H1 (cell line): ENCODE data around the gene S100A16. TPM values are rescaled to one million over a fixed set of nuclear protein-coding genes. Genes with fewer than 3 reads are reported as not detected.

Experiments
- CTCF ChIA-PET: fragments of 300-600 bp; sonication (Branson Sonifier 250); formaldehyde crosslinking; loops from one replicate; lab custom pipeline; 2021; ENCODE audit not compliant: partially characterized antibody; lab: Charles Lee
- POLR2A ChIA-PET: fragments of 300-600 bp; sonication (Branson Sonifier 250); formaldehyde crosslinking; loops from one replicate; lab custom pipeline; 2021; ENCODE audit warnings: inconsistent platforms; ENCODE audit not compliant: partially characterized antibody; lab: Charles Lee
- DNase-seq, 2 experiments: peaks; one replicate each; pipeline versions ENCODE4 v3.0.0 to v3.0.0-alpha.2; 2010 to 2022; ENCODE audit warnings: low spot score in 2 of 2, low read depth in 1 of 2, mixed read lengths in 1 of 2
- FAIRE-seq: peaks from 2 replicates; lab custom pipeline; 2011; peaks lifted over from hg19 to GRCh38; lab: Jason Lieb, UNC
- H2AFZ ChIP-seq: 2 replicates; pipeline ENCODE4 v1.8.1; 2012; ENCODE audit warnings: low read length, inconsistent platforms
- H2AK5ac ChIP-seq: 2 replicates; pipeline ENCODE4 v1.6.1; 2013; ENCODE audit warnings: low read depth, low read length
- H2BK120ac ChIP-seq: replicated peaks from 2 replicates; pipeline ENCODE3; 2013; ENCODE audit warnings: low read depth, low read length, inconsistent platforms
- H2BK12ac ChIP-seq: 2 replicates; pipeline ENCODE4 v1.6.1; 2013; ENCODE audit warnings: low read depth, low read length
- H2BK15ac ChIP-seq: 2 replicates; pipeline ENCODE4 v1.6.1; 2013; ENCODE audit warnings: low read length
- H2BK20ac ChIP-seq: 2 replicates; pipeline ENCODE4 v1.6.1; 2013; ENCODE audit warnings: low read length
- H2BK5ac ChIP-seq: 2 replicates; pipeline ENCODE4 v1.6.1; 2013; ENCODE audit warnings: low read depth, low read length
- H3K14ac ChIP-seq: 2 replicates; pipeline ENCODE4 v1.6.1; 2013; ENCODE audit warnings: inconsistent platforms; ENCODE audit not compliant: insufficient read length
- H3K18ac ChIP-seq: 2 replicates; pipeline ENCODE4 v1.6.1; 2013; ENCODE audit warnings: low read length; ENCODE audit errors: extremely low read depth
- H3K23ac ChIP-seq: 2 replicates; pipeline ENCODE4 v1.6.1; 2013; ENCODE audit warnings: inconsistent platforms; ENCODE audit not compliant: insufficient read length
- H3K23me2 ChIP-seq: 2 replicates; pipeline ENCODE4 v1.6.1; 2013; ENCODE audit warnings: low read depth, low read length
- H3K27ac ChIP-seq: 2 replicates; pipeline ENCODE4 v1.6.1; 2011; ENCODE audit warnings: low read depth, low read length, inconsistent platforms
- H3K27me3 ChIP-seq, 4 experiments: replicated peaks in 1 of 4; 1 replicate in 1 of 4; 2 replicates in 3 of 4; pipeline versions ENCODE4 v1.6.1 to v1.8.1; 2011 to 2013; ENCODE audit warnings: low read length in 3 of 4, mild to moderate bottlenecking in 3 of 4, inconsistent platforms in 2 of 4, mixed read lengths in 2 of 4, moderate library complexity in 1 of 4; ENCODE audit not compliant: control insufficient read depth in 3 of 4, insufficient read depth in 3 of 4; ENCODE audit errors: extremely low read depth in 1 of 4
- H3K36me3 ChIP-seq, 4 experiments: 2 replicates each; pipeline versions ENCODE4 v1.6.1 to v1.8.1; 2011 to 2013; ENCODE audit warnings: mild to moderate bottlenecking in 4 of 4, low read length in 3 of 4, moderate library complexity in 2 of 4, control low read depth in 1 of 4, inconsistent platforms in 1 of 4; ENCODE audit not compliant: insufficient read depth in 4 of 4, control insufficient read depth in 2 of 4
- H3K4ac ChIP-seq: replicated peaks from 2 replicates; pipeline ENCODE3; 2013; ENCODE audit warnings: low read length, low read depth, mixed read lengths, inconsistent platforms; ENCODE audit not compliant: insufficient read length
- H3K4me1 ChIP-seq, 4 experiments: replicated peaks in 1 of 4; 1 replicate in 1 of 4; 2 replicates in 3 of 4; pipeline versions ENCODE4 v1.6.1 to v1.8.1; 2011 to 2013; ENCODE audit warnings: low read length in 3 of 4, inconsistent platforms in 2 of 4, mixed read lengths in 1 of 4; ENCODE audit not compliant: insufficient read depth in 4 of 4, control insufficient read depth in 3 of 4
- H3K4me2 ChIP-seq, 2 experiments: 2 replicates each; pipeline versions ENCODE4 v1.6.1 to v1.8.1; 2011 to 2013; ENCODE audit warnings: low read depth in 2 of 2, low read length in 2 of 2, control low read depth in 1 of 2, inconsistent platforms in 1 of 2, mild to moderate bottlenecking in 1 of 2; ENCODE audit not compliant: insufficient read depth in 1 of 2
- H3K4me3 ChIP-seq, 4 experiments: fragments of 200-600, 300-600 bp in 1 of 4; sonication (generic), shearing (Covaris generic), sonication (Bioruptor Twin) in 1 of 4; 2 replicates each; pipeline versions ENCODE4 v1.5.1 to v1.8.1; 2011 to 2016; ENCODE audit warnings: low read length in 4 of 4, low read depth in 3 of 4, control low read depth in 2 of 4, inconsistent platforms in 2 of 4, mild to moderate bottlenecking in 2 of 4, mixed read lengths in 1 of 4, moderate library complexity in 1 of 4; ENCODE audit not compliant: insufficient read depth in 2 of 4; ENCODE audit errors: extremely low read depth in 1 of 4
- H3K56ac ChIP-seq: replicated peaks from 2 replicates; pipeline ENCODE3; 2013; ENCODE audit warnings: low read depth, mild to moderate bottlenecking, mixed read lengths, low read length, inconsistent platforms; ENCODE audit not compliant: insufficient read length
- H3K79me1 ChIP-seq: 2 replicates; pipeline ENCODE4 v1.6.1; 2013; ENCODE audit warnings: low read depth, low read length, control low read depth
- H3K79me2 ChIP-seq, 2 experiments: 2 replicates each; pipeline versions ENCODE4 v1.6.1 to v1.8.1; 2012 to 2013; ENCODE audit warnings: low read length in 2 of 2, mild to moderate bottlenecking in 2 of 2, inconsistent platforms in 1 of 2; ENCODE audit not compliant: insufficient read depth in 2 of 2, control insufficient read depth in 1 of 2
- H3K9ac ChIP-seq, 4 experiments: replicated peaks in 1 of 4; 1 replicate in 1 of 4; 2 replicates in 3 of 4; pipeline versions ENCODE4 v1.6.1 to v1.8.1; 2011 to 2013; ENCODE audit warnings: low read depth in 3 of 4, low read length in 3 of 4, control low read depth in 2 of 4, mild to moderate bottlenecking in 2 of 4, moderate library complexity in 2 of 4, inconsistent platforms in 1 of 4; ENCODE audit errors: extremely low read depth in 1 of 4
- H3K9me3 ChIP-seq, 2 experiments: 2 replicates each; pipeline versions ENCODE4 v1.6.1 to v1.8.1; 2012 to 2013; ENCODE audit warnings: mild to moderate bottlenecking in 2 of 2, moderate library complexity in 2 of 2, control low read depth in 1 of 2, inconsistent platforms in 1 of 2, low read depth in 1 of 2, low read length in 1 of 2, mixed read lengths in 1 of 2; ENCODE audit not compliant: insufficient read depth in 2 of 2
- H4K20me1 ChIP-seq, 2 experiments: replicated peaks in 1 of 2; 2 replicates each; pipeline versions ENCODE3 to v1.8.1; 2011 to 2013; ENCODE audit warnings: inconsistent platforms in 2 of 2, low read length in 2 of 2, mild to moderate bottlenecking in 1 of 2; ENCODE audit not compliant: insufficient read depth in 2 of 2, control insufficient read depth in 1 of 2
- H4K5ac ChIP-seq: 2 replicates; pipeline ENCODE4 v1.6.1; 2013; ENCODE audit warnings: low read length, low read depth, mixed read lengths, inconsistent platforms; ENCODE audit not compliant: insufficient read length
- H4K8ac ChIP-seq: 2 replicates; pipeline ENCODE4 v1.8.0; 2013; ENCODE audit warnings: mild to moderate bottlenecking, moderate library complexity, low read length, inconsistent platforms; ENCODE audit not compliant: insufficient read depth; ENCODE audit errors: extremely low read depth
- H4K91ac ChIP-seq: replicated peaks from 2 replicates; pipeline ENCODE3; 2013; ENCODE audit warnings: low read length, mixed read lengths, inconsistent platforms; ENCODE audit not compliant: insufficient read length
- BCL11A ChIP-seq, 2 experiments: IDR thresholded peaks; one replicate each; pipeline ENCODE4 v1.6.1; 2011; ENCODE audit warnings: low read depth in 2 of 2, low read length in 2 of 2, mild to moderate bottlenecking in 2 of 2
- BRCA1 ChIP-seq: IDR thresholded peaks from 2 replicates; pipeline ENCODE4 v1.6.1; 2012; ENCODE audit warnings: low read depth, low read length, improper control_type of control experiment
- CHD1 ChIP-seq: IDR thresholded peaks from 2 replicates; pipeline ENCODE4 v1.6.1; 2012; ENCODE audit warnings: low read depth, low read length, improper control_type of control experiment
- HDAC6 ChIP-seq: IDR thresholded peaks from one replicate; pipeline ENCODE4 v1.7.1; 2012; ENCODE audit warnings: low read depth, mild to moderate bottlenecking, inconsistent platforms, low read length, moderate library complexity
- KDM1A ChIP-seq: fragments of 200-600, 300-600 bp; sonication (generic); IDR thresholded peaks from 2 replicates; pipeline ENCODE4 v1.7.1; 2016; ENCODE audit warnings: mild to moderate bottlenecking, low read length, borderline replicate concordance
- NANOG ChIP-seq: IDR thresholded peaks from 2 replicates; pipeline ENCODE4 v1.6.1; 2011; ENCODE audit warnings: low read length, low read depth, mild to moderate bottlenecking, inconsistent platforms; ENCODE audit not compliant: insufficient read depth, poor library complexity, severe bottlenecking
- RFX5 ChIP-seq: IDR thresholded peaks from 2 replicates; pipeline ENCODE4 v1.6.1; 2011; ENCODE audit warnings: low read depth, low read length, improper control_type of control experiment, borderline replicate concordance
- SIN3A ChIP-seq, 2 experiments: IDR thresholded peaks in 1 of 2; conservative IDR thresholded peaks in 1 of 2; 2 replicates each; pipeline ENCODE4 v1.6.1; 2011 to 2012; ENCODE audit warnings: low read length in 2 of 2, improper control_type of control experiment in 1 of 2, low read depth in 1 of 2, mild to moderate bottlenecking in 1 of 2
- TAF7 ChIP-seq: optimal IDR thresholded peaks from 2 replicates; pipeline ENCODE3; 2011; ENCODE audit warnings: low read depth, mild to moderate bottlenecking, inconsistent platforms, low read length, moderate library complexity, borderline replicate concordance
- ZNF274 ChIP-seq: IDR thresholded peaks from 2 replicates; pipeline ENCODE4 v1.7.0; 2012; ENCODE audit warnings: low read length, borderline replicate concordance; ENCODE audit errors: extremely low read depth
- WGBS, 2 experiments: shearing (Covaris generic) in 1 of 2; methylation state at CpG; one replicate each; pipeline versions ENCODE4 v1.1.6 to v1.1.7; 2013 to 2015; ENCODE audit warnings: low lambda C conversion rate in 2 of 2, mixed read lengths in 2 of 2, inconsistent platforms in 1 of 2, low coverage in 1 of 2, missing lambda C conversion rate in 1 of 2; ENCODE audit not compliant: insufficient replicate concordance in 2 of 2, insufficient coverage in 1 of 2, insufficient read length in 1 of 2; ENCODE audit errors: extremely low coverage in 1 of 2, missing lambda C conversion rate in 1 of 2; 5-methylcytosine and 5-hydroxymethylcytosine counted together
- polyA plus RNA-seq, 7 experiments: library from polyadenylated mRNA; depleted of rRNA in 3 of 7; stranded (reverse) in 5 of 7; unstranded in 2 of 7; fragments of >200 nt in 5 of 7; fragments of 200-250 nt in 2 of 7; gene quantifications; 1 replicate in 5 of 7; 2 replicates in 1 of 7; 4 replicates in 1 of 7; pipeline versions ENCODE4 v1.2.1 to v1.2.3, GENCODE V29; 2011 to 2013; ENCODE audit warnings: missing spikeins in 2 of 7, mixed read lengths in 2 of 7
- total RNA-seq: library from RNA; stranded (reverse); fragmentation: NEBNext Ultra II Directional; extraction: Animal tissue kit (Norgen Biotek cat#: 25700); gene quantifications from 2 replicates; pipeline ENCODE4 v1.2.1, GENCODE V29; 2021

S100A16 gene
- total and polyA plus RNA-seq, 2 of the 8 experiments (the other 6 are each of a cell fraction or from before 2014, with no cell fraction given) = 14.9 to 61.4 TPM

DNA sequence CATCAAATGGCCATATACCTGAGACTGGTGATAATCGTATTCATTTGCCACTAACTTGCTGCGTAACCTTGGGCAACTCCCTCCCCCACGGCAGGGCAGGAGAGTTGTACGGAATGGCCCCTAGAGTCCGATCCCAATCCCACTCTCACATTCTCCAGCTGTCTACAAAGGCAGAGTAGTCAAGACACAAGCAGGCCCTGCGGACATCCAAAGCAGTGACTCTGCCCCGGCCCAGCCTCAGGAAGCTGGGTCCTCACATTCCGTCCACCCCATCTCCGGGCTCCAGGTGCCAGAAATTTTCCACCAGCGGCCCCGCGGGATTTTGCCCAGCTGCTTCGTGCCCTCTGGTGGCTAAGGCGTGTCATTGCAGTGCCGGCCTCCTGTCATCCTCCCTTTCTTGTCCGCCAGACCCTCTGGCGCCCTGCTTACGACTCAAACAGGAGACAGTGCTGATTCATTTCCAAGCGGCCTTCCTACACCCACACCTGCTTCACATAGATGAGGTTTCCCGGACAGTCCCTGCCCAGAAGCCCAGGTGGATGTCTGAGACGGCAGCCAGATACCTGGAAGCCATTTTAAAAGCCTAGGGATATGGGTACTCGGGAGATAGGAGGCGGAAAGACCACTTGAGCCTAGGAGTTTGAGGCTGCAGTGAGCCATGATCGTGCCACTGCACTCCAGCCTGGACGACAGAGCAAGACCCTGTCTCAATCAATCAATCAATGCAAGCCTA, 44.4 kb downstream of the S100A16 start:
- no peak overlapping the region for H3K23ac ChIP-seq
- H2BK20ac ChIP-seq = peak overlapping the region; percentile 95
- peak overlapping the region; percentile 97; the same call in 1 of the 2 replicates for H2BK5ac ChIP-seq
- peak overlapping the region in 3 of 4 experiments; percentile 9 to 41 (median 23); a peak in 3 of 8 replicates for H3K4me3 ChIP-seq
- H3K18ac ChIP-seq = peak overlapping the region; percentile 26
- H3K79me2 ChIP-seq = no peaks in the 10 kb centered on the region
- 0 out of 2 replicates have a peak overlapping the region, but pooled peaks have one; percentile 7 for H4K8ac ChIP-seq
- H3K27ac ChIP-seq = peak overlapping the region; percentile 39; the same call in 1 of the 2 replicates
- H2AK5ac ChIP-seq = no peak overlapping the region
- H3K9me3 ChIP-seq = no peaks in the 10 kb centered on the region
- H3K4me2 ChIP-seq = peak overlapping the region; percentile 1 to 61
- 0 out of 7 replicates have a peak, but pooled peaks cover 0 to 4% (median 0%) of the 10 kb centered on the region in 4 experiments for H3K27me3 ChIP-seq
- H3K79me1 ChIP-seq = no peaks in the 10 kb centered on the region
- peak overlapping the region in 2 of 4 experiments; percentile 27 to 38; a peak in 3 of 7 replicates for H3K9ac ChIP-seq
- no peak overlapping the region for H3K4ac ChIP-seq
- peak overlapping the region; percentile 11 for H2BK120ac ChIP-seq
- ChIA-PET CTCF (interaction anchor here (0.7 to 7.5 kb wide), 33 partner anchors 9 to 216 kb away, joined by 3 to 224 read pairs (median 7); partner anchors contain the start of genes CHTOP, S100A1, S100A13 and S100A14), POLR2A (interaction anchor here (0.6 to 2.1 kb wide), 15 partner anchors 9 to 422 kb away, joined by 3 to 16 read pairs (median 4); partner anchors contain the start of genes CHTOP, RPS27, S100A1 and S100A13)
- no peak overlapping the region for H3K14ac ChIP-seq
- peak; percentile 81 to 94 for DNase-seq
- 27% methylated on average over 24 of the region's 25 CpGs; no CpG with 5 or more reads in 1 of the 2 experiments for WGBS, 2 experiments
- no peaks in the 10 kb centered on the region for H3K36me3 ChIP-seq
- H3K4me1 ChIP-seq = peaks cover 11 to 26% (median 20%) of the 10 kb centered on the region in 4 experiments
- H4K20me1 ChIP-seq = no peaks in the 10 kb centered on the region
- H4K91ac ChIP-seq = peak overlapping the region; percentile 92
- FAIRE-seq = no peak
- H2BK12ac ChIP-seq = peak overlapping the region; percentile 99
- H2BK15ac ChIP-seq = peak overlapping the region; percentile 99
- no peak overlapping the region for H4K5ac ChIP-seq
- peak overlapping the region; percentile 94 for H2AFZ ChIP-seq
- peaks cover 2% of the 10 kb centered on the region for H3K23me2 ChIP-seq
- H3K56ac ChIP-seq = peak overlapping the region; percentile 73
- no peak for TF ChIP-seq KDM1A
- TF ChIP-seq SIN3A (conservative IDR thresholded peaks at IDR 0.05 in 1 of 2, IDR thresholded peaks at IDR 0.05 in 1 of 2; ENCODE audit: low read depth in 1 of 2, low read length in 2 of 2) = peak; percentile 66 to 94; a peak in 2 of 4 replicates
- TF ChIP-seq BCL11A (IDR thresholded peaks at IDR 0.05; ENCODE audit: low read depth in 2 of 2, low read length in 2 of 2) = no peak
- TF ChIP-seq HDAC6 = no peak
- no peak for TF ChIP-seq RFX5
- TF ChIP-seq ZNF274 = no peak
- TF ChIP-seq CHD1 = no peak
- no peak for TF ChIP-seq NANOG
- no peak for TF ChIP-seq BRCA1
- peak; percentile 58 for TF ChIP-seq TAF7
